ENCODE results near the gene MYNN.

DNA sequence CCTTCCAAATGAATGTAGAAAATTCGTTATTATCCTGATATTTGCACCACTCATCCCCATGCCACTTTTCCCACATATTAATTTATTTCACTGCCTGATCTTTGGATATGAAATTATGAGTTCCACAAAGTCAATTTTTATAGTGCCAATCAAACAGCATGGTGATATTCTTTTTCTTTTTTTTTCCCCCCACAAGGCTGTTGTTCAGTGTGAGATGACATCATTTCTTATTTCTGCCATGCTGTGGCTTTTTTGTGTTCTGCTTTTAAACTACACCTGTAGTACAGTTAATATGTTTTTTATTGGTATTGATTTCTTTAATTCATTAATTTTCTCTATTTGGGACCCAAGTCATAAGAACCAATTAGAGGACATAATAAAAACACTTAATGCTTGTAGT lies 14.6 kb downstream of the MYNN start:
- TF ChIP-seq, protein P1, sequence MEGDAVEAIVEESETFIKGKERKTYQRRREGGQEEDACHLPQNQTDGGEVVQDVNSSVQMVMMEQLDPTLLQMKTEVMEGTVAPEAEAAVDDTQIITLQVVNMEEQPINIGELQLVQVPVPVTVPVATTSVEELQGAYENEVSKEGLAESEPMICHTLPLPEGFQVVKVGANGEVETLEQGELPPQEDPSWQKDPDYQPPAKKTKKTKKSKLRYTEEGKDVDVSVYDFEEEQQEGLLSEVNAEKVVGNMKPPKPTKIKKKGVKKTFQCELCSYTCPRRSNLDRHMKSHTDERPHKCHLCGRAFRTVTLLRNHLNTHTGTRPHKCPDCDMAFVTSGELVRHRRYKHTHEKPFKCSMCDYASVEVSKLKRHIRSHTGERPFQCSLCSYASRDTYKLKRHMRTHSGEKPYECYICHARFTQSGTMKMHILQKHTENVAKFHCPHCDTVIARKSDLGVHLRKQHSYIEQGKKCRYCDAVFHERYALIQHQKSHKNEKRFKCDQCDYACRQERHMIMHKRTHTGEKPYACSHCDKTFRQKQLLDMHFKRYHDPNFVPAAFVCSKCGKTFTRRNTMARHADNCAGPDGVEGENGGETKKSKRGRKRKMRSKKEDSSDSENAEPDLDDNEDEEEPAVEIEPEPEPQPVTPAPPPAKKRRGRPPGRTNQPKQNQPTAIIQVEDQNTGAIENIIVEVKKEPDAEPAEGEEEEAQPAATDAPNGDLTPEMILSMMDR (IDR thresholded peaks at IDR 0.05 in 4 of 5, conservative IDR thresholded peaks at IDR 0.05 in 1 of 5): no peak
- TF ChIP-seq POLR2A (IDR thresholded peaks at IDR 0.05): no peak
